Measurements from ENCODE around the gene WDR1.

Gene WDR1

DNA sequence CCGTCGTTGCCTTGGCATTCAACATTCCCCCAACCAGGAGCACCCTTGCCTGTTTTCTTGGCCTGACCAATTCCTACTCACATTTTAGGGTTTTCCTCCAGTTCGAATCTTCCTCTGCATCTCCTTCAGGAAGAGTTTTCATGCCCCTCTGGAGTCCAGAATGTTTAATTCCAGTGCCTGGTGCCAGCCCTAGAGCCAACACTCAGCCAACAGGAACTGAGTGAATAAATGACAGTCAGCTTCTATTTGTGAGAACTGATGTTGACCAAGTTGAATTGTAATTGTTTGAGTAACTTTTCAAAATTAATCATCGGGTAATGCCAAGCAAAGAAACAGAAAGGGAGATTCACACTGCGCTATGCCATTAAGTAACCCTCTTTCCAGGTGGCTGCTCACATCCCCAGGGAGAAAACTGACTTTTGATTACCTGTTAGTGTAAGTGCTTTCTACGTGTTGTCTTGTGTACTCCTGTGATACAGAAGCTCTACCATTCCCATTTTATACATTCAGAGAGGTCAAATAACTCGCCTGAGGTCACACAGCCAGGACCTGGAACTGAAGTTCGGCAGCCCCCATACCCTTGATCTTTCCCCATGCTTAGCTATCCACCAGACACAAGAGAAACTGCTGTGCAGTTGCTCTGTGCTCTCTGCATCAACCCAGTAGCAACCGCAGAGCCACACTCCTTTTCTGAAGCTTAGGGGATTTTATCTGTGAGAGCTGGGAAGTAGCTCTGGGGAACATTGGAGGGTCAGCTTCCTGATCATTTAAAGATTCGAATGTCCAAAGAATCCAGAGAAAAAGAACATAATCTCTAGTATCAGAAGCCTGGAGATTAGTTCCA lies 76.3 kb downstream of the WDR1 start:
- H3K27ac ChIP-seq = no peak overlapping the region
- no peaks in the 10 kb centered on the region for H3K27me3 ChIP-seq (replicated peaks)
- no peak overlapping the region for H3K4me3 ChIP-seq (ENCODE audit: low read depth, low read length)
- TF ChIP-seq, protein P1, sequence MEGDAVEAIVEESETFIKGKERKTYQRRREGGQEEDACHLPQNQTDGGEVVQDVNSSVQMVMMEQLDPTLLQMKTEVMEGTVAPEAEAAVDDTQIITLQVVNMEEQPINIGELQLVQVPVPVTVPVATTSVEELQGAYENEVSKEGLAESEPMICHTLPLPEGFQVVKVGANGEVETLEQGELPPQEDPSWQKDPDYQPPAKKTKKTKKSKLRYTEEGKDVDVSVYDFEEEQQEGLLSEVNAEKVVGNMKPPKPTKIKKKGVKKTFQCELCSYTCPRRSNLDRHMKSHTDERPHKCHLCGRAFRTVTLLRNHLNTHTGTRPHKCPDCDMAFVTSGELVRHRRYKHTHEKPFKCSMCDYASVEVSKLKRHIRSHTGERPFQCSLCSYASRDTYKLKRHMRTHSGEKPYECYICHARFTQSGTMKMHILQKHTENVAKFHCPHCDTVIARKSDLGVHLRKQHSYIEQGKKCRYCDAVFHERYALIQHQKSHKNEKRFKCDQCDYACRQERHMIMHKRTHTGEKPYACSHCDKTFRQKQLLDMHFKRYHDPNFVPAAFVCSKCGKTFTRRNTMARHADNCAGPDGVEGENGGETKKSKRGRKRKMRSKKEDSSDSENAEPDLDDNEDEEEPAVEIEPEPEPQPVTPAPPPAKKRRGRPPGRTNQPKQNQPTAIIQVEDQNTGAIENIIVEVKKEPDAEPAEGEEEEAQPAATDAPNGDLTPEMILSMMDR (IDR thresholded peaks at IDR 0.05; ENCODE audit: low read depth, low read length, missing control alignments) = no peak
- in situ Hi-C loops (cut with HindIII; ENCODE audit: low pct_ligation_motif_present, low sequenced_read_pairs) = no loop called here
- DNase-seq = no peak
- no peaks in the 10 kb centered on the region for H3K36me3 ChIP-seq (replicated peaks)

DNA sequence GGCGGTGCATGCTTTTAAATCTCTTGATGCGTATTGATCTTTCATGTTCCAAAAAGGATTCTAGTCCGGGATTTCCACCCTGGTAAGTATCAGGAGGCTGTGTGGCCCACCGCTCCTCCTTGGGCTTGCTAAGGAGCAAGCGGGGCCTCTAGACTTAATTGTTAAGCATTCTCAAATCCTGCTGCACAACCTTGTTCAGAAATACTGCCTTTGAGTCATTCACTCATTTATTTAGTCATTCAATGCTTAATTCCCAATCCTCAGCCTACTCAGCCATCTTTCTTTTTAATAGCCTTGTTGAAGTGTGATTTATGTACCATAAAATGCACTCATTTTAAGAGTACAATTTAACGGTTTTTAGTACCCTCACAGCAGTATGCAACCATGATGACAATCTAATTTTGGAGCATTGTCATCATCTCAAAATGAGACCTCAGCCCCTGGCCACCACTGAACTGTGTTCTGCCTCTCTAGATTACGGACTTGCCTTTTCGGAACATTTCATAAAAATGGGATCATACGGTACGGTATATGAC lies 79.7 kb downstream of the WDR1 start:
- Histone ChIP-seq H3K36me3 (replicated peaks) (no peaks in the 10 kb centered on the region), H3K27ac (no peak overlapping the region), H3K27me3 (replicated peaks) (no peaks in the 10 kb centered on the region), H3K4me3 (ENCODE audit: low read depth, low read length) (no peak overlapping the region)
- TF ChIP-seq, protein P1 (IDR thresholded peaks at IDR 0.05; ENCODE audit: low read depth, low read length, missing control alignments) = no peak
- in situ Hi-C loops (cut with HindIII; ENCODE audit: low pct_ligation_motif_present, low sequenced_read_pairs) = no loop called here
- DNase-seq = no peak

- H3K36me3 ChIP-seq (replicated peaks) = no peaks in the 10 kb centered on the region
- DNase-seq = no peak
- H3K4me3 ChIP-seq (ENCODE audit: low read depth, low read length) = no peak overlapping the region
- H3K27me3 ChIP-seq (replicated peaks) = no peaks in the 10 kb centered on the region
- TF ChIP-seq, protein P1 (IDR thresholded peaks at IDR 0.05; ENCODE audit: low read depth, low read length, missing control alignments) = no peak
- no peak overlapping the region for H3K27ac ChIP-seq
- in situ Hi-C loops (cut with HindIII; ENCODE audit: low pct_ligation_motif_present, low sequenced_read_pairs) = no loop called here
Observed at GRCh38 chr4:10035130-10035529, 81.5 kb downstream of the WDR1 start.

DNA sequence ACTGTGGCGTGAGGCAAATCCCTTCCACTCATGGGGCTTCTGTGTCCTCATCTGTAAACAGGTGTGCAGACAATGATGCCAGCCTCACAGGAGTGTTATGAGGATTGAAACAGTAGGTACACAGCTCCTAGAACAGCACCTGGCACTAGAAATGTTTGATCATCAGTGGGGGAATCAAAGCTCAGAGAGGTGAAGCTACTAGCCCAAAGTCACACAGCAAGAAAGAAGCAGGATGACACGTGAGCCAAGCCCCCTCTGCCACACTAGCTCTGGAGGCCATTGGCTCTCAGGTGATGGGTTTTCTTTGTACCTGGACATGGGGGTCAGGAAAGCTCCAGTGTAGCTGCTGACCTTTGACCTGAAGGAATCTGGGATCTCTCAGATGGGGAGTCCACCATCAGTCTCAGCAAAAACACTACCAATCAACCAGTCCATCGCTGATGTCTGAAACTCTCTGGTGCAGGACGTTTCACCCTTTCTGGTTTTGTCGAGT lies 81.9 kb downstream of the WDR1 start:
- no peak overlapping the region for H3K27ac ChIP-seq
- no peaks in the 10 kb centered on the region for H3K27me3 ChIP-seq (replicated peaks)
- in situ Hi-C loops (cut with HindIII; ENCODE audit: low pct_ligation_motif_present, low sequenced_read_pairs) = no loop called here
- no peak for DNase-seq
- no peaks in the 10 kb centered on the region for H3K36me3 ChIP-seq (replicated peaks)
- no peak overlapping the region for H3K4me3 ChIP-seq (ENCODE audit: low read depth, low read length)
- TF ChIP-seq, protein P1 (IDR thresholded peaks at IDR 0.05; ENCODE audit: low read depth, low read length, missing control alignments) = no peak

GRCh38 chr4:10034136-10034535 lies 82.5 kb downstream of the WDR1 start:
- H3K27me3 ChIP-seq (replicated peaks) = no peaks in the 10 kb centered on the region
- no peaks in the 10 kb centered on the region for H3K36me3 ChIP-seq (replicated peaks)
- H3K27ac ChIP-seq = peak overlapping the region; percentile 87
- no peak for DNase-seq
- TF ChIP-seq, protein P1 (IDR thresholded peaks at IDR 0.05; ENCODE audit: low read depth, low read length, missing control alignments) = no peak
- H3K4me3 ChIP-seq (ENCODE audit: low read depth, low read length) = no peak overlapping the region
- in situ Hi-C loops (cut with HindIII; ENCODE audit: low pct_ligation_motif_present, low sequenced_read_pairs) = no loop called here
